DMS79 (cell line): ENCODE results near the gene HOXA6.

Source experiments
- DNase-seq: peaks from one replicate; lab custom pipeline; 2025; lab: John Stamatoyannopoulos, UW

Gene HOXA6

GRCh38 chr7:27096768-27097514 is 50.6 kb downstream of the HOXA6 start:
- DNase-seq, result no peak

DNA sequence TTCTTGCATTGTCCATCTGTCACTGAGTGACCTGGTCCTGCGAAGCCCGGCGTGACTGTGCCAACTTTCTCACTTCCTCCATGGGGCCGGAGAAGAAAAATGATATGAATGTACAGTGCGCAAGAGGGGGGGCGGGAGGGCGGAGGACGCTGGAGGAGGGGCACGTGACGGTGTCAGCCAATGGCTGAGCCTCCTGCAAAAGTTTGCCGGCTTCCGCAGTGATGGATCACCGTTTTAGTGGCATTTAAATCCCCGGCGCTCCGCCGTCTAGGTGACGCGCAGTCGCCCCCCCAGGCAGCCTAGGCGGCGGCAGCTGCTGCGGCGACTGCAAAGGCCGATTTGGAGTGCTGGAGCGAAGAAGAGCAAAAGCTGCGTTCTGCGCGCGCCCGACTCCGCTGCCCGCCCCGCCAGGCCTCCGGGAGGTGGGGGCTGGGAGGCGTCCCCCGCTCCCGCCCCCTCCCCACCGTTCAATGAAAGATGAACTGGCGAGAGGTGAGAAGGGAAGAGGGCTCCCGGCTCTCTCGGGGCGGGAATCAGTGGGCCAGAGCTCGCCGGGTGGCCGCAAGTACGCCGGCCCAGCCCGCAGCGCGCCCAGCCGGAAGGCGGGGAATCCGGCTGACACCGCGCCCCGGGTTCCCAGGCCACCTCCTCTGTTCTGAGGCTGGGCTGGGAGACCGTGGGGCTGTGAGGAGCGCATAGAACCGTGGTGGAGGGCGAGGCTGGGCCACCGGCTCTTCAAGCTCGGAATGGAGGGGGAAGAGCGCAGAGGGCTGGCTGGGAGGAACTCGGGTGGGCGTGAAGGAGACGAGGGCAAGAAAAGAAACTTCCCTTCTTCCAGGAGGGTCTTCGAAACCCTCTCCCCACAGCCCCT is 51.4 kb downstream of the HOXA6 start, which contains the start of gene HOXA1:
Gene HOXA1, minus strand, starts transcription at position 104 of the 871 bp plus-strand sequence. Its CDS starts 88 bp downstream, at position 16.
- peak; percentile 76 for DNase-seq
